ENCODE measurements around the gene APMAP.

The APMAP gene, protein sequence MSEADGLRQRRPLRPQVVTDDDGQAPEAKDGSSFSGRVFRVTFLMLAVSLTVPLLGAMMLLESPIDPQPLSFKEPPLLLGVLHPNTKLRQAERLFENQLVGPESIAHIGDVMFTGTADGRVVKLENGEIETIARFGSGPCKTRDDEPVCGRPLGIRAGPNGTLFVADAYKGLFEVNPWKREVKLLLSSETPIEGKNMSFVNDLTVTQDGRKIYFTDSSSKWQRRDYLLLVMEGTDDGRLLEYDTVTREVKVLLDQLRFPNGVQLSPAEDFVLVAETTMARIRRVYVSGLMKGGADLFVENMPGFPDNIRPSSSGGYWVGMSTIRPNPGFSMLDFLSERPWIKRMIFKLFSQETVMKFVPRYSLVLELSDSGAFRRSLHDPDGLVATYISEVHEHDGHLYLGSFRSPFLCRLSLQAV

DNA sequence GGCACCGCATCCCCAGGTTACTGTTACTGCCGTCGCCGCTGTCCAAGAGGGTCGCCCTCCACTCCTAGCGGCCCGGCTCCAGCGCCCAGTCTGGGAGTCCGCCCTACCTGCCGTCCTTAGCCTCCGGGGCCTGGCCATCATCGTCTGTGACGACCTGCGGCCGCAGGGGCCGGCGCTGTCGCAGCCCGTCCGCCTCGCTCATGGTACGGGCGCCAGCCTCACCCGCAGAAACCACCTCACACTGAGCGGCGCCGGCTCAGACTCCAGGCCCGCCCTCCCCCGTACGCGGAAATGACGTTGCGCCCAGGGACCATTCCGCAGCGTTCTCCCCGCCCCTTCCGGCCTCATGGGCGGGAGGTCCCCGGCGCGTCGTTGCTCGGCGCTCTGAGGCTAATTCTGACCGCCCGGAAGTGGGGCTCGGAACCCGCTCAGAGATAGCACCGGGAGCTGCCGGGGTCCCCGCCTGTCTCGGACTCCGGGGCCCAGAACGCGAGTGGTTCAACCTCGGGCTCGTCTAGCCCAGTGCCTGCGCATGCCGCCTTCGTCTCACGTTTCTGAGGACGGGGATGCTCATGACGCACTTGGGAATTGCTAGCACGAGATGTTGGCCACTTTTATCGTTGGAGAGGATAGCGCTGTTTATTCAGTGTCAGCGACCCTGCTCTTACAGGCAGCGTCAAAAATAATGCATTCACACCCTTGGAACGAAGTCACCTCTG lies at the start of gene APMAP:
Gene APMAP (minus strand): TSS at position 265 of the 719 bp plus-strand sequence. CDS start 63 bp downstream, at position 202.
- peak; percentile 97 for DNase-seq (ENCODE audit: low spot score)

- DNase-seq (ENCODE audit: low spot score): no peak
Measured at GRCh38 chr20:25041813-25042530, 49.4 kb upstream of the APMAP start.

GRCh38 chr20:25040438-25040831 lies 47.9 kb upstream of the APMAP start:
- DNase-seq (ENCODE audit: low spot score): peak; percentile 78

DNA sequence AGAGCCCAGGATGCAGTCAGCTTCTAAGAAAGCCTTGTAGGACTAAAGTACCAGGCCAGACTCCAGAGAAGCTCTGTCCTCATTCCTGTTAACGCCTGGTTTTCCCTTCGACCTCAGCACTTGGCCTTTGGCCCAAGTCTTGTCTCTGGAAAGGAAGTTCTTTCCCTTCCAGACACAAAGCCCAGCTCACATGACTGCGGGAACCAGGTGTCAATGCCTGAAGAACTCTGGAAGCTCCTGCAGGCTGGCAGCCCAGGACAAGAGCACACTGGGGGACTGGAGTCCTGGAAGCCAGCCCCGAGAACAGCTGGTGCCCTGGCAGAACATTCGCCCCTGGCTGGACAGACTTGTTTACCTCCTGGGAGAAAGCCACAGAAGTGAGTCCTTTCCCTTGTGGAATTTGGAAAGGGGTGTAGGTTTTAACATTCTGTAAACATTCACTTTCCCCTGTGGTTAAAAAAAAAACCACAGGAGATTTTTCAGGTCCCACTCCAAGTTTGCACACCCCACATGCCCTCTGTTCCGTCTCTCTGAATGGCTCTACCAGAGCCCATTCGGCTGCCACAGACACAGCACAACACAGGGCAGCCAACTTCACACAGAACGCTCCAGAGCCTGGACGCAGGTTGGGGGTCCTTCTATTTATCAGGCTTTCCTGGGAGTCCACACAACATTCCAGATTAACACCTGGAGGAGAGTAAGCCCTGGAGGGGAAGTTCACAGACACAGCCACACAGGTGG lies 47.3 kb upstream of the APMAP start:
- DNase-seq (ENCODE audit: low spot score): peak; percentile 63

DNA sequence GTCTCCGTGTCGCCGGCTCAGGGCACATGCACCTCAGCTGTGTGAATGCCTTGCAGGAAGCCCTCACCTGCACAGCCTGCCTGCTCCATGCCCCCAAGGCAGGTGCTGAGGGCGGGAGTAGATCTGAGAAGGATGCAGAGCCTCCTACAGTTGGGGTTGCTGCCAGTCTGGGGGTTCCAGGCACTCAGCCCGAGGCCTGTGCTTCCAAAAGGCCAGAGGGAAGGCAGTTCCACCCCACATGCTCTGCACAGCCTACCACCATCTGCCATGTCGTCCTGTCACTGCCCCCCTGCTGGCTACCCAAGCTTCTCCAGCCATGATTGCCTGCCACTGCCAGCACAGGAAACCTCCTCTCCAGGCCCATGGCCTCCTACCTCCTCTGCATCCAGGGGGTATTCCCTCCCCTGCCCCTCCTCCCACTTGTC lies 46.1 kb upstream of the APMAP start:
- no peak for DNase-seq (ENCODE audit: low spot score)

GRCh38 chr20:25038103-25038410 lies 45.5 kb upstream of the APMAP start:
- DNase-seq (ENCODE audit: low spot score): no peak

DNA sequence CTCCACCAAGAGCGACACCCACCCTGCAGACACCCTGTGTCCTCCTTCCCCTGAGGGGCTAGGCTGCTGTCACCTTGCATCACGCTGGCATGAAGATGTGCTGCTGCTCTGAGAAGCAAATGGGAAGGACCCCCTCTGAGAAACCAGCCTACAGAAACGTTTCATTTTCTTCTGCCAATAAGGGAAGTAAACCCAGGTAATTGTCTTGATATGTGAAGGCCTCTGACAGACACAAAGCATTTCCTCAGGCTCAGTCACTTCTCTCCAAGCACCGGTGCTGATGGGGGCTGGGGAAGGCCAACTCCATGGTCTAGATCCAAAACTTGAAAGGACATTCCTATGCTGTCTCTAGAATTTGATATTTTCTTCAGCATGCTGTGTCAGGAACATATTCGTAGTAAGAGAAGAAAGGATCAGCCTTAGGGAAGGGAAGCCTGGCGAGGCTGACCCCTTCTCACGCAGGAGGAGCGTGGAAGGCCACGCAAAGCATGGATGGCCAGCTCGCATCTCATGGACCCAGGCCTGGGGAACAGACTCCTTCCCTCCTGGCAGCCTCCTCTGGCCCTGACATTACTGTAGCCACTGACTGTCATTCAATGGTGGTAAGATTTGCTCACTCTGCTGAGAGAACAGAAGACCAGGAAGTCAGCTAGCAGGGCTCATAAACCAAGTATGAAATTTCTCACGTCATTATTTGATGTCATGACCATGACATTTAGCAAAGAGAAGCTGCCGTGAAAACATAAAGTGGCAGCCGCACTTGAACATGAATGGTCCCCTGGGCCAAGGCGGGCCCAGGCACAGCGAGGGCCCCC lies 44.9 kb upstream of the APMAP start:
- no peak for DNase-seq (ENCODE audit: low spot score)

DNA sequence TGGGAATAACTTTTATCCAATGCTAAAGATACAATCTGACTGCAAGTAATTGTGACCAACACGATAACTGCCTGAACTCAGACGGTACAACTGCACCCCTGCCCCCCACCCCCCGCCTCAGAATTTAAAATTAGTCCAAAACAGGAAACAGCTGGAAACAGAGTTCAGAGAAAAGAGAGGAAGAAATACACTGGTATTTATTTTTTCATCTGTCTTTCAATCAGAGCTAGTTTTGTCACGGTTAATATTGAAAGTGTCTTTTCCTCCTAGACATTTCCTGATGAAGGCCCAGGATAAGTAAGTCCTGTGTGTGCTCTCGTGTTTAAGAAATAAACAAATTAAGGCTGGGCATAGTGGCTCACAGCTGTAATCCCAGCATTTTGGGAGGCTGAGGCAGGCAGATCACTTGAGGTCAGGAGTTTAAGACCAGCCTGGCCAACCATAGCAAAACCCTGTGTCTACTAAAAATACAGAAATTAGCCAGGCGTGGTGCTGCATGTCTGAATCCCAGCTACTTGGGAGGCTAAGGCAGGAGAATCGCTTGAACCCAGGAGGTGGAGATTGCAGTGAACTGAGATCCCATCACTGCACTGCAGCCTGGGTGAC lies 43.9 kb upstream of the APMAP start:
- no peak for DNase-seq (ENCODE audit: low spot score)

DNA sequence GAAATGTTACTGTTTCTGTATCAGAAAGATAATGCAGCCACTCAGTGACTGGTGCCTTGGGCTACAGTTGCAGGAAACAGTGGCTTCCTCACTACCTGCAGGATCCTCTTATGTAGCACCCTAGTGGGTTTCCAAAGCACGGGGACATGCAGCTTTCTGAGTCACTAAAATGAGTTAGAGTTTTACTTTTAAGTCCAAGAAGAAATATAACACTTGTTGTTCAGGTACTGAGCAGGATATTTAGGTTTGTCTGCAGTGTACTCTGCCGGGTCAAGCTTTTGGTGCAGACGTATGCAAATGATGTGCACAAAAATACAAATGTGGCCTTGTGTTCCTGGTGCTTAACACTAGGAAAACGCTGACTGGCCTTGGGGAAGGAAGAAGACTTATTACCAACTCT lies 43.4 kb upstream of the APMAP start:
- DNase-seq (ENCODE audit: low spot score): no peak

- DNase-seq (ENCODE audit: low spot score): no peak
Measured at GRCh38 chr20:25033924-25034300, 41.4 kb upstream of the APMAP start.

DNA sequence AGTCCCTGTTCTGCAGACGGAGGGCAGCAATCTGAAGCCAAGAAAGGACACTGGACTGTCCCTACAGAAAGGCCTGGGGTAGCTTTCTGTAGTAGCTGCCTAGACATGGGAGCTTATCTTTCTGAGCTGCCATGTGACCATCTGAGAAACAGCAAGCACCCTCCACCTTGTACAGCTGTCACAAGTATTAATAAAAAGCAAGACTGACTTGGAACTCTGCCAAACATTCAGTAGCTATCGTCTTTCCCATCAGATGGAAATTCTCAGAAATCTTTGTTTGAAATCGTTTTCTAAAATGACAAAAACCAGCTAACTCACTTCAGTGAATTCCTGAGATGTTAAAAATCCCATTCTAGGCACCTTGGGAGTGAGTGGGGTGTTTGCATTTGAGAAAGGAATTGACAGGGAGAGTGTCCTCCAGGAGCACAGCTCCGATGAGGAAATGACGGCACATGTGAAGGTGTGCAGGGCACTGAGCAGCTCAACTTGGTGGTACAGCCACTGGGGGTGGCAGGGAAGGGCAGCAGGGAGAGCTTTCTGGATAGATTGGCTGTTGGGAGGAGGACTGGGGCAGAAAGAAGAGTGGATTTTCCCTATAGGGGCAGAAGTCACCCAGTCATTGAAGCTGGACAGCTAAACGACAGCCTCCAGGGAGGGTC lies 40.8 kb upstream of the APMAP start:
- DNase-seq (ENCODE audit: low spot score): no peak

DNA sequence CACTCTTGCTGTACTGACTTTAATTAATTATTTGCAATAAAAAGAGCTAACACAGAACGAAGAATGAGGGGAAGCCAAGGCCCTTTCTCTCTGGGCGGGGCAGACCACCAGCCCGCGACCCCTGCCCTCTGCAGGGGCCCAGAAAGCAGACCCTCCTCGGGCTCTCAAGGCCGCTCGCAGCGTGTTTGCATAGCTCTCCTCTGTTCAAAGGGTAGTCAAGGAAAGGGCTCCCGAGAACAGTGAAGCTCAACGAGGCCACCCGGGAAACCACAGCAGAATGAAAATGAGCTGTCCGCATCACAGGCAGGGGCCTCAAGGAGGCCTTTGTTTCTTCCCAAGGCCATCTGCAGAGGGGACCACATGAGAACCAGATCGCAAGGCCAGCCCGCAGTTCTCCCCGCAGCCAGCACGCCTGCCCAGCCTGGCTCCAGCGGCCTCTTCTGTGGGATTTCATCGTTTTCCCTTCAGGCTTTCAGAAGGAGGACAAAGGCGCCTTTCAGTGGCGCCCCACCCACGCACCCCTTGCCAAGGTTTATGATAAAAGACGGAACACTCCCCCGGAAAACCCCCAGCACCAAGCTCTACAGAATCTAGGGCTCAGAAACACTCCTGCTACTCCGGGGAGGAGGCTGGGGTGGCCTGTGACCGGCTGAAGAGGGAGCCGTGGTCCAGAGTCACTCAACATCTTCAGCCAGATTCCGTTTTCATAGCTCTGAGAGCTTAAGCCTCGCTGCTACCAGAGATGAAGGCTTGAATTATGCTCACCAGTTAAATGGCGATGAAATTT lies 40.1 kb upstream of the APMAP start:
- DNase-seq (ENCODE audit: low spot score): no peak

GRCh38 chr20:25032065-25032477 lies 39.5 kb upstream of the APMAP start:
- DNase-seq (ENCODE audit: low spot score): no peak

- no peak for DNase-seq (ENCODE audit: low spot score)
Measured at GRCh38 chr20:25031241-25031640, 38.7 kb upstream of the APMAP start.

DNA sequence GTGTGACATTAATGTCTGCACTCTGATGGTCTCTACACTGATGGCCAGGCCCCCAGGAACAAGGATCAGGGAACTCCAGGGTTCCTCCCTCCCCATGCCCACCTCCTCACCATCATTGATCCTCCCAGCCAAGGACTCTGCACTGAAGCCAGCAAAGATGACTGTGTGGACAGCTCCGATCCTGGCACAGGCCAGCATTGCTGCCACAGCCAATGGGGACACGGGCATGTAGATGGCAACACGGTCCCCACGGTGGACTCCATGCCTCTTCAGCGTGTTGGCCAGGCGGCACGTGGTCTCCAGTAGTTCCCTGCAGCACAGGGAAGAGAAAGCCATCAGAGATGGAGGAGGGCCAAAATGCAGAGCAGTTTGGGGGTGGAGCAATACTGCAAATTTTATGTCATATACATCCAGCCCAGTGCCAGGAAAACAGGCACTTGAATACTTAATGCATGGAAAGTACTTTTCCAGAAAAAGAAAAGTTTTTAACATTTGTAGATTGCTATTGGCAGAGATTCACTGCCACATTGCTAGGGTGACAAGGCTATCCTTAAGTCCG lies 38.2 kb upstream of the APMAP start:
- DNase-seq (ENCODE audit: low spot score): no peak

- no peak for DNase-seq (ENCODE audit: low spot score)
Measured at GRCh38 chr20:25030007-25030648, 37.6 kb upstream of the APMAP start.

DNA sequence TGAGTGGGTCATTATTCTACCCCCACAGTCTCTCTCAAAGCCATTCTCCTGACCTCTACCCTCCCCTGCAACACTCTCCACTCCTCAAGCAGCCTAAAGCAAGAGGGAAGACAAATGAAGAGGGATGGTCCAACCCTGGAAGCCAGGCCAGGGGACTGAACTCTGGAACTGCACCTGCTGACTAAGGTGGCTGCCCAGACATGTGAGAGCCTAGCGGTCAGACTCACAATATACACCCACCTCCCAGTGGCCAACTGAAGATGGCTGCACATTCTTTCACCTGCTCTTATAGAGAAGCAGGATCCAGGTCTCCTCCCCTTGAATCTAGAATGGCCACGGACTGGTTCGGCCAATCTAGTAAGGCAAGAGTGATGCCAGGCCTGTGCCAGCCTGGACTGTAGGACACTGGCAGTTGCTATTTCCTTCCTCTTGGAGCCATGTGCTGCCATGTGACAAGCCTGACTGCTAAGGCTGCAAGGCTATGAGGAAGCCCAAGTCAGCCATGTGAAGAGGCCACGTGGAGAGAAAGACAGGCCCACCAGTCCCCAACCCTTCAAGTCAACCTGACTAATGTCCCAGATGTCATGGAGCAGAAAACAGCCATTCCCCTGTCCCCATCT lies 33.5 kb upstream of the APMAP start:
- no peak for DNase-seq (ENCODE audit: low spot score)
